ENCODE measurements around the gene SEMA4C. TPM values are rescaled to one million over a fixed set of nuclear protein-coding genes. Genes with fewer than 3 reads are reported as not detected.
A peak's percentile ranks its signal among the peaks of the same experiment; 100 is the strongest.

The SEMA4C gene
- polyA plus RNA-seq, 2 of the 4 experiments (the other 2 are of a cell fraction): 11.0 to 14.4 TPM

GRCh38 chr2:96895032-96895745, 25.3 kb upstream of the SEMA4C start:
- TF ChIP-seq MYC (IDR thresholded peaks at IDR 0.05; ENCODE audit: borderline replicate concordance, low read length) (no peak), EP300 (IDR thresholded peaks at IDR 0.05) (no peak), HOXA7 (CRISPR knock-in tag; IDR thresholded peaks at IDR 0.05) (no peak), SMC3 (IDR thresholded peaks at IDR 0.05) (no peak), RCOR1 (IDR thresholded peaks at IDR 0.05; ENCODE audit: low read depth, low read length) (no peak), CHD2 (IDR thresholded peaks at IDR 0.05; ENCODE audit: low read length, partially characterized antibody) (no peak), PHF8 (IDR thresholded peaks at IDR 0.05; ENCODE audit: borderline replicate concordance, low read depth) (no peak), TP53 (CRISPR knock-in tag; IDR thresholded peaks at IDR 0.05) (no peak), EHF (CRISPR knock-in tag; IDR thresholded peaks at IDR 0.05) (no peak), POLR2A (IDR thresholded peaks at IDR 0.05; ENCODE audit: low read length) (no peak), NFE2L2 (conservative IDR thresholded peaks at IDR 0.05; ENCODE audit: low read length) (no peak), ZSCAN20 (CRISPR knock-in tag; IDR thresholded peaks at IDR 0.05) (no peak)
- TF ChIP-seq, protein P1, sequence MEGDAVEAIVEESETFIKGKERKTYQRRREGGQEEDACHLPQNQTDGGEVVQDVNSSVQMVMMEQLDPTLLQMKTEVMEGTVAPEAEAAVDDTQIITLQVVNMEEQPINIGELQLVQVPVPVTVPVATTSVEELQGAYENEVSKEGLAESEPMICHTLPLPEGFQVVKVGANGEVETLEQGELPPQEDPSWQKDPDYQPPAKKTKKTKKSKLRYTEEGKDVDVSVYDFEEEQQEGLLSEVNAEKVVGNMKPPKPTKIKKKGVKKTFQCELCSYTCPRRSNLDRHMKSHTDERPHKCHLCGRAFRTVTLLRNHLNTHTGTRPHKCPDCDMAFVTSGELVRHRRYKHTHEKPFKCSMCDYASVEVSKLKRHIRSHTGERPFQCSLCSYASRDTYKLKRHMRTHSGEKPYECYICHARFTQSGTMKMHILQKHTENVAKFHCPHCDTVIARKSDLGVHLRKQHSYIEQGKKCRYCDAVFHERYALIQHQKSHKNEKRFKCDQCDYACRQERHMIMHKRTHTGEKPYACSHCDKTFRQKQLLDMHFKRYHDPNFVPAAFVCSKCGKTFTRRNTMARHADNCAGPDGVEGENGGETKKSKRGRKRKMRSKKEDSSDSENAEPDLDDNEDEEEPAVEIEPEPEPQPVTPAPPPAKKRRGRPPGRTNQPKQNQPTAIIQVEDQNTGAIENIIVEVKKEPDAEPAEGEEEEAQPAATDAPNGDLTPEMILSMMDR (IDR thresholded peaks at IDR 0.05): no peak
- Histone ChIP-seq H3K4me2 (no peak overlapping the region), H3K9me3 (no peaks in the 10 kb centered on the region), H3K4me1 (peaks cover 8% of the 10 kb centered on the region), H3K27ac (no peak overlapping the region), H3K4me3 (no peak overlapping the region)
- FAIRE-seq (no peak), DNase-seq (ENCODE audit: low read depth in 1 of 2, low spot score in 1 of 2) (no peak), ATAC-seq (peak in 1 of 2 experiments; percentile 10; a peak in 1 of 6 replicates)
- CTCF ChIA-PET: interaction anchor here (1.2 to 1.4 kb wide), 2 partner anchors 37 to 56 kb away, joined by 3 read pairs; partner anchors contain the start of gene ANKRD39
- POLR2A ChIA-PET: no interaction called here
- WGBS (ENCODE audit: missing lambda C conversion rate): 93% methylated on average over 8 of the region's 10 CpGs

GRCh38 chr2:96894151-96894531, 24.3 kb upstream of the SEMA4C start:
- no peak for TF ChIP-seq REST (IDR thresholded peaks at IDR 0.05)
- no peak for TF ChIP-seq ZSCAN20 (CRISPR knock-in tag; IDR thresholded peaks at IDR 0.05)
- TF ChIP-seq HMGXB4 (CRISPR knock-in tag; IDR thresholded peaks at IDR 0.05; ENCODE audit: borderline replicate concordance): no peak
- TF ChIP-seq CBX8 (IDR thresholded peaks at IDR 0.05): no peak
- TF ChIP-seq HDAC2 (IDR thresholded peaks at IDR 0.05): no peak
- TF ChIP-seq, protein P2, sequence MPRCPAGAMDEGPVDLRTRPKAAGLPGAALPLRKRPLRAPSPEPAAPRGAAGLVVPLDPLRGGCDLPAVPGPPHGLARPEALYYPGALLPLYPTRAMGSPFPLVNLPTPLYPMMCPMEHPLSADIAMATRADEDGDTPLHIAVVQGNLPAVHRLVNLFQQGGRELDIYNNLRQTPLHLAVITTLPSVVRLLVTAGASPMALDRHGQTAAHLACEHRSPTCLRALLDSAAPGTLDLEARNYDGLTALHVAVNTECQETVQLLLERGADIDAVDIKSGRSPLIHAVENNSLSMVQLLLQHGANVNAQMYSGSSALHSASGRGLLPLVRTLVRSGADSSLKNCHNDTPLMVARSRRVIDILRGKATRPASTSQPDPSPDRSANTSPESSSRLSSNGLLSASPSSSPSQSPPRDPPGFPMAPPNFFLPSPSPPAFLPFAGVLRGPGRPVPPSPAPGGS (IDR thresholded peaks at IDR 0.05): no peak
- TF ChIP-seq PHF8 (IDR thresholded peaks at IDR 0.05; ENCODE audit: borderline replicate concordance, low read depth): no peak
- TF ChIP-seq TFCP2L1 (CRISPR knock-in tag; IDR thresholded peaks at IDR 0.05): no peak
- no peak for TF ChIP-seq RAD21 (conservative IDR thresholded peaks at IDR 0.05 in 1 of 2, IDR thresholded peaks at IDR 0.05 in 1 of 2)
- TF ChIP-seq, protein P3, sequence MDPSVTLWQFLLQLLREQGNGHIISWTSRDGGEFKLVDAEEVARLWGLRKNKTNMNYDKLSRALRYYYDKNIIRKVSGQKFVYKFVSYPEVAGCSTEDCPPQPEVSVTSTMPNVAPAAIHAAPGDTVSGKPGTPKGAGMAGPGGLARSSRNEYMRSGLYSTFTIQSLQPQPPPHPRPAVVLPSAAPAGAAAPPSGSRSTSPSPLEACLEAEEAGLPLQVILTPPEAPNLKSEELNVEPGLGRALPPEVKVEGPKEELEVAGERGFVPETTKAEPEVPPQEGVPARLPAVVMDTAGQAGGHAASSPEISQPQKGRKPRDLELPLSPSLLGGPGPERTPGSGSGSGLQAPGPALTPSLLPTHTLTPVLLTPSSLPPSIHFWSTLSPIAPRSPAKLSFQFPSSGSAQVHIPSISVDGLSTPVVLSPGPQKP (IDR thresholded peaks at IDR 0.05; ENCODE audit: low read depth, low read length): no peak
- TF ChIP-seq GATA3 (IDR thresholded peaks at IDR 0.05; ENCODE audit: borderline replicate concordance): no peak
- no peak for TF ChIP-seq NPAS2 (CRISPR knock-in tag; IDR thresholded peaks at IDR 0.05; ENCODE audit: borderline replicate concordance)
- TF ChIP-seq, protein P4, sequence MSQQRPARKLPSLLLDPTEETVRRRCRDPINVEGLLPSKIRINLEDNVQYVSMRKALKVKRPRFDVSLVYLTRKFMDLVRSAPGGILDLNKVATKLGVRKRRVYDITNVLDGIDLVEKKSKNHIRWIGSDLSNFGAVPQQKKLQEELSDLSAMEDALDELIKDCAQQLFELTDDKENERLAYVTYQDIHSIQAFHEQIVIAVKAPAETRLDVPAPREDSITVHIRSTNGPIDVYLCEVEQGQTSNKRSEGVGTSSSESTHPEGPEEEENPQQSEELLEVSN (IDR thresholded peaks at IDR 0.05; ENCODE audit: borderline replicate concordance, low read depth): no peak
- no peak for TF ChIP-seq ZNF302 (CRISPR knock-in tag; IDR thresholded peaks at IDR 0.05)
- TF ChIP-seq NR3C1 (IDR thresholded peaks at IDR 0.05): no peak
- TF ChIP-seq JUN (IDR thresholded peaks at IDR 0.05): no peak
- ChIA-PET POLR2A (no interaction called here), CTCF (interaction anchor here (1.2 to 1.3 kb wide), 2 partner anchors 57 to 218 kb away, joined by 3 to 5 read pairs; partner anchors contain the start of gene ANKRD36)
- H3K4me1 ChIP-seq: peaks cover 8% of the 10 kb centered on the region
- H3K4me3 ChIP-seq: no peak overlapping the region
- no peaks in the 10 kb centered on the region for H3K9me3 ChIP-seq
- WGBS (ENCODE audit: missing lambda C conversion rate): 45% methylated on average over 2 of the region's 3 CpGs
- no peak for DNase-seq (ENCODE audit: low read depth in 1 of 2, low spot score in 1 of 2)
- no peak overlapping the region for H3K4me2 ChIP-seq
- H3K27ac ChIP-seq: no peak overlapping the region
- FAIRE-seq: no peak
- no peak for ATAC-seq
